A549 (cell line): Measurements from ENCODE around the gene TGFBR2. TPM values are rescaled to one million over a fixed set of nuclear protein-coding genes. Genes with fewer than 3 reads are reported as not detected.

Source experiments
- ATAC-seq, 2 experiments: fragments of 200-7000 bp in 1 of 2; fragments of >200 bp in 1 of 2; cut with Nextera tagmentation in 1 of 2; cut with Tn5 transposase in 1 of 2; 3 replicates each; pipeline versions ENCODE4 v1.8.0 to v1.9.1; 2018 to 2020; ENCODE audit warnings: mild to moderate bottlenecking in 1 of 2, moderate library complexity in 1 of 2
- CTCF ChIA-PET: fragments of 300-600 bp; sonication (Branson Sonifier 250); formaldehyde crosslinking; extraction: SDS; loops from one replicate; lab custom pipeline; 2021; ENCODE audit warnings: antibody characterized with exemption, inconsistent platforms; lab: Yijun Ruan, JAX
- POLR2A ChIA-PET: fragments of 350-600 bp; formaldehyde crosslinking; extraction: SDS; loops from one replicate; lab custom pipeline; 2021; ENCODE audit warnings: antibody characterized with exemption, inconsistent platforms; lab: Yijun Ruan, JAX
- DNase-seq, 2 experiments: peaks; one replicate each; pipeline versions ENCODE4 v3.0.0 to v3.0.0-alpha.2; 2011 to 2016; ENCODE audit warnings: low read depth in 1 of 2, low spot score in 1 of 2
- FAIRE-seq: peaks from 2 replicates; lab custom pipeline; 2011; peaks lifted over from hg19 to GRCh38; lab: Jason Lieb, UNC
- H3K27ac ChIP-seq, 2 experiments: fragments of >200 bp; sonication (Bioruptor Twin); formaldehyde crosslinking; 3 replicates each; pipeline ENCODE4 v1.5.1; 2016 to 2017
- H3K4me1 ChIP-seq: fragments of >200 bp; sonication (Bioruptor Twin); formaldehyde crosslinking; 3 replicates; pipeline ENCODE4 v1.6.1; 2016
- H3K4me2 ChIP-seq: fragments of >200 bp; sonication (Bioruptor Twin); formaldehyde crosslinking; 3 replicates; pipeline ENCODE4 v1.6.1; 2016
- H3K4me3 ChIP-seq: fragments of >200 bp; sonication (Bioruptor Twin); formaldehyde crosslinking; 3 replicates; pipeline ENCODE4 v1.5.1; 2016
- H3K9me3 ChIP-seq: fragments of >200 bp; sonication (Bioruptor Twin); formaldehyde crosslinking; 3 replicates; pipeline ENCODE4 v1.6.1; 2016
- CBX2 ChIP-seq: fragments of 200-600 bp; sonication (generic); IDR thresholded peaks from 2 replicates; pipeline ENCODE4 v1.6.1; 2016; ENCODE audit warnings: low read depth, mild to moderate bottlenecking, borderline replicate concordance
- CEBPB ChIP-seq, 2 experiments: fragments of >200 bp in 1 of 2; sonication (Bioruptor Twin) in 1 of 2; formaldehyde crosslinking in 1 of 2; IDR thresholded peaks; 2 replicates each; pipeline ENCODE4 v1.6.1; 2012 to 2016
- CHD4 ChIP-seq: fragments of 200-600 bp; sonication (generic); IDR thresholded peaks from 2 replicates; pipeline ENCODE4 v1.6.1; 2016; ENCODE audit warnings: antibody characterized with exemption, mild to moderate bottlenecking, borderline replicate concordance
- EHF ChIP-seq: fragments of 250-450 bp; sonication (Bioruptor Pico); IDR thresholded peaks from 2 replicates; pipeline ENCODE4 v1.5.0; 2020; ENCODE audit warnings: mild to moderate bottlenecking
- EHMT2 ChIP-seq: fragments of 200-600 bp; sonication (generic); IDR thresholded peaks from 2 replicates; pipeline ENCODE4 v1.6.1; 2016; ENCODE audit warnings: antibody characterized with exemption, low read depth, mild to moderate bottlenecking, moderate library complexity
- FOSB ChIP-seq: fragments of 250-450 bp; sonication (Bioruptor Pico); IDR thresholded peaks from 2 replicates; pipeline ENCODE4 v1.5.0; 2020; ENCODE audit warnings: mild to moderate bottlenecking, moderate library complexity
- GATA3 ChIP-seq: IDR thresholded peaks from 2 replicates; pipeline ENCODE4 v1.6.1; 2012; ENCODE audit warnings: borderline replicate concordance
- HDAC2 ChIP-seq: fragments of 200-600 bp; sonication (generic); IDR thresholded peaks from 2 replicates; pipeline ENCODE4 v1.6.1; 2016
- HEYL ChIP-seq: fragments of 250-450 bp; sonication (Bioruptor Pico); IDR thresholded peaks from 2 replicates; pipeline ENCODE4 v1.8.0; 2021; ENCODE audit warnings: mild to moderate bottlenecking, moderate library complexity
- HOXB5 ChIP-seq: fragments of 250-450 bp; sonication (Bioruptor Pico); IDR thresholded peaks from 2 replicates; pipeline ENCODE4 v1.5.0; 2020; ENCODE audit warnings: mild to moderate bottlenecking, moderate library complexity
- JUN ChIP-seq, 2 experiments: fragments of >200 bp; sonication (Bioruptor Twin); formaldehyde crosslinking; IDR thresholded peaks; 2 replicates in 1 of 2; 3 replicates in 1 of 2; pipeline ENCODE4 v1.6.1; 2016 to 2017
- NFE2L2 ChIP-seq: fragments of 150-350 bp; conservative IDR thresholded peaks from 2 replicates; pipeline ENCODE4 v1.6.1; 2014; ENCODE audit warnings: low read length
- NPAS2 ChIP-seq: fragments of 250-450 bp; sonication (Bioruptor Pico); IDR thresholded peaks from 2 replicates; pipeline ENCODE4 v1.8.0; 2022; ENCODE audit warnings: mild to moderate bottlenecking, moderate library complexity, borderline replicate concordance
- RCOR1 ChIP-seq: fragments of 150-350 bp; IDR thresholded peaks from 2 replicates; pipeline ENCODE4 v1.6.1; 2014; ENCODE audit warnings: antibody characterized with exemption, low read length, low read depth
- RFX5 ChIP-seq: fragments of 450-650 bp; IDR thresholded peaks from 2 replicates; pipeline ENCODE4 v1.7.1; 2014; ENCODE audit warnings: antibody characterized with exemption, mild to moderate bottlenecking, moderate library complexity
- RNF2 ChIP-seq: fragments of 200-600 bp; sonication (generic); IDR thresholded peaks from 2 replicates; pipeline ENCODE4 v1.6.1; 2016; ENCODE audit warnings: low read depth, mild to moderate bottlenecking, antibody characterized with exemption, moderate library complexity, borderline replicate concordance
- SREBF2 ChIP-seq: fragments of 450-650 bp; IDR thresholded peaks from 2 replicates; pipeline ENCODE4 v1.6.1; 2014; ENCODE audit warnings: mild to moderate bottlenecking, moderate library complexity
- ZC3H11A ChIP-seq: fragments of 450-650 bp; IDR thresholded peaks from 2 replicates; pipeline ENCODE4 v1.6.1; 2014; ENCODE audit warnings: antibody characterized with exemption, mild to moderate bottlenecking
- ZSCAN20 ChIP-seq: fragments of 250-450 bp; sonication (Bioruptor Pico); IDR thresholded peaks from 2 replicates; pipeline ENCODE4 v1.8.0; 2022; ENCODE audit warnings: mild to moderate bottlenecking, moderate library complexity
- WGBS: methylation state at CpG from one replicate; pipeline ENCODE4 v1.1.6; 2017; ENCODE audit errors: missing lambda C conversion rate; 5-methylcytosine and 5-hydroxymethylcytosine counted together
- polyA plus RNA-seq, 4 experiments: library from polyadenylated mRNA; depleted of rRNA in 3 of 4; stranded (reverse); fragments of >200 nt; fragmentation: RNase III in 1 of 4; extraction: RNeasy Plus Mini Kit Qiagen cat#74134 plus additional on column Dnase treatment in 1 of 4; gene quantifications; 2 replicates in 3 of 4; 3 replicates in 1 of 4; pipeline ENCODE4 v1.2.3, GENCODE V29; 2011 to 2017
- TF ChIP-seq, protein P1 (sequence below): fragments of 250-450 bp; sonication (Bioruptor Pico); IDR thresholded peaks from 2 replicates; pipeline ENCODE4 v1.5.0; 2020; ENCODE audit warnings: low read depth, mild to moderate bottlenecking, moderate library complexity
- TF ChIP-seq, protein P2 (sequence below): fragments of >200 bp; sonication (Bioruptor Twin); formaldehyde crosslinking; IDR thresholded peaks from 3 replicates; pipeline ENCODE4 v1.5.1; 2016
- TF ChIP-seq, protein P3 (sequence below): IDR thresholded peaks from 2 replicates; pipeline ENCODE4 v1.6.1; 2012
- TF ChIP-seq, protein P4 (sequence below): fragments of 450-650 bp; IDR thresholded peaks from 2 replicates; pipeline ENCODE4 v1.6.1; 2014; ENCODE audit warnings: antibody characterized with exemption
- TF ChIP-seq, protein P5 (sequence below): IDR thresholded peaks from 2 replicates; pipeline ENCODE4 v1.6.1; 2012; ENCODE audit warnings: low read depth, borderline replicate concordance

The TGFBR2 gene
- polyA plus RNA-seq, 2 of the 4 experiments (the other 2 are of a cell fraction), result 48.5 to 97.4 TPM

DNA sequence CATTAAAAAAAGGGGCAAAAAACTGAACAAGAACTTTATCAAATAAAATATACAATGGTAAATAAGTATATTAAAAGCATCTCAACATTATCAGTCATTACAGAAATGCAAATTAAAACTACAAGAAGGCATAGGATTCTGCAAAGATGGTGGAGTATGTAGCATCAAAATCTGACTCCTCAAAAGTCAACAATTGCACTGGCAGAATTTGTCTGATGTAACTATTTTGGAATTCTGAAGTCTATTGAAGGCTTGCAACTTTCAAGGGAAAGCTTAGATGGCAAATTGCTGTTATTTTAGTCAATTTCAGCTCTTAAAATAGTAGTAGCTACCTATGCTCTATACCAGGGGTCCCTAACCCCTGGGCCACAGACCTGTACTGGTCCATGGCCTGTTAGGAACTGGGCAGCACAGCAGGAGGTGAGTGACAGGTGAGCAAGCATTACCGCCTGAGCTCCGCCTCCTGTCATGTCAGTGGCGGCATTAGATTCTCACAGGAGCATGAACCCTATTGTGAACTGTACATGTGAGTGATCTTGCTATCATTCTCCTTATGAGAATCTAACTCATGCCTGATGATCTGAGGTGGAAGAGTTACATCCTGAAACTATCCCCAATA lies 107.6 kb downstream of the TGFBR2 start (continued):
- TF ChIP-seq CBX2 (no peak), RFX5 (no peak), EHMT2 (no peak), FOSB (CRISPR knock-in tag) (no peak)

DNA sequence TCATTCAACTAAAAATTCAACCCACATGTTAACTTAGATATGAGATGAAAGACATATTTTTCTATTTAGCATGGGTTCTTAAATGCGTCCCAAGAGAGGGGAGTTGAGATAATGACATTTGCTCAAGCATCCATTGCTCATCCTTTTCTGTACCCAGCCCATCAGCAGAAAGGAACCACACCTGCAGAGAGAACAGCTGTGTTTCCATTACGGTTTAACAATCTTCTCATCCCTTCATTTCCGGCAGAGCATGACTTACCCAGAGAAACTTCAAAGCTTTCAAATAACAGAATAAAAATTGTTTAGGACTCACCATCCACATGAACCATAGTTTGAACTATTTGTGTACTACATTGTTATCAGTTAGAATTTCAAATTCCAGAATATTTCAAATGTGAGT lies 113.1 kb downstream of the TGFBR2 start:
- ATAC-seq, result no peak
- CTCF ChIA-PET, result no interaction called here
- 92% methylated on average over 3 of the region's 3 CpGs for WGBS
- POLR2A ChIA-PET, result no interaction called here
- peak overlapping the region; percentile 76 to 85; a peak in 4 of 6 replicates for H3K27ac ChIP-seq
- peaks cover 16% of the 10 kb centered on the region; the same call in 2 of the 3 replicates for H3K9me3 ChIP-seq
- FAIRE-seq, result no peak
- no peak overlapping the region for H3K4me3 ChIP-seq
- TF ChIP-seq GATA3 (no peak), NFE2L2 (no peak), HOXB5 (CRISPR knock-in tag) (no peak), HEYL (CRISPR knock-in tag) (no peak), ZC3H11A (no peak), RNF2 (no peak), NPAS2 (no peak), HDAC2 (no peak), ZSCAN20 (no peak), RFX5 (no peak)
- TF ChIP-seq, protein P1, sequence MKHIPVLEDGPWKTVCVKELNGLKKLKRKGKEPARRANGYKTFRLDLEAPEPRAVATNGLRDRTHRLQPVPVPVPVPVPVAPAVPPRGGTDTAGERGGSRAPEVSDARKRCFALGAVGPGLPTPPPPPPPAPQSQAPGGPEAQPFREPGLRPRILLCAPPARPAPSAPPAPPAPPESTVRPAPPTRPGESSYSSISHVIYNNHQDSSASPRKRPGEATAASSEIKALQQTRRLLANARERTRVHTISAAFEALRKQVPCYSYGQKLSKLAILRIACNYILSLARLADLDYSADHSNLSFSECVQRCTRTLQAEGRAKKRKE (CRISPR knock-in tag), result no peak
- TF ChIP-seq, protein P2, sequence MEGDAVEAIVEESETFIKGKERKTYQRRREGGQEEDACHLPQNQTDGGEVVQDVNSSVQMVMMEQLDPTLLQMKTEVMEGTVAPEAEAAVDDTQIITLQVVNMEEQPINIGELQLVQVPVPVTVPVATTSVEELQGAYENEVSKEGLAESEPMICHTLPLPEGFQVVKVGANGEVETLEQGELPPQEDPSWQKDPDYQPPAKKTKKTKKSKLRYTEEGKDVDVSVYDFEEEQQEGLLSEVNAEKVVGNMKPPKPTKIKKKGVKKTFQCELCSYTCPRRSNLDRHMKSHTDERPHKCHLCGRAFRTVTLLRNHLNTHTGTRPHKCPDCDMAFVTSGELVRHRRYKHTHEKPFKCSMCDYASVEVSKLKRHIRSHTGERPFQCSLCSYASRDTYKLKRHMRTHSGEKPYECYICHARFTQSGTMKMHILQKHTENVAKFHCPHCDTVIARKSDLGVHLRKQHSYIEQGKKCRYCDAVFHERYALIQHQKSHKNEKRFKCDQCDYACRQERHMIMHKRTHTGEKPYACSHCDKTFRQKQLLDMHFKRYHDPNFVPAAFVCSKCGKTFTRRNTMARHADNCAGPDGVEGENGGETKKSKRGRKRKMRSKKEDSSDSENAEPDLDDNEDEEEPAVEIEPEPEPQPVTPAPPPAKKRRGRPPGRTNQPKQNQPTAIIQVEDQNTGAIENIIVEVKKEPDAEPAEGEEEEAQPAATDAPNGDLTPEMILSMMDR, result no peak
- no peak for DNase-seq
- peaks cover 20% of the 10 kb centered on the region for H3K4me1 ChIP-seq
- no peak overlapping the region for H3K4me2 ChIP-seq

DNA sequence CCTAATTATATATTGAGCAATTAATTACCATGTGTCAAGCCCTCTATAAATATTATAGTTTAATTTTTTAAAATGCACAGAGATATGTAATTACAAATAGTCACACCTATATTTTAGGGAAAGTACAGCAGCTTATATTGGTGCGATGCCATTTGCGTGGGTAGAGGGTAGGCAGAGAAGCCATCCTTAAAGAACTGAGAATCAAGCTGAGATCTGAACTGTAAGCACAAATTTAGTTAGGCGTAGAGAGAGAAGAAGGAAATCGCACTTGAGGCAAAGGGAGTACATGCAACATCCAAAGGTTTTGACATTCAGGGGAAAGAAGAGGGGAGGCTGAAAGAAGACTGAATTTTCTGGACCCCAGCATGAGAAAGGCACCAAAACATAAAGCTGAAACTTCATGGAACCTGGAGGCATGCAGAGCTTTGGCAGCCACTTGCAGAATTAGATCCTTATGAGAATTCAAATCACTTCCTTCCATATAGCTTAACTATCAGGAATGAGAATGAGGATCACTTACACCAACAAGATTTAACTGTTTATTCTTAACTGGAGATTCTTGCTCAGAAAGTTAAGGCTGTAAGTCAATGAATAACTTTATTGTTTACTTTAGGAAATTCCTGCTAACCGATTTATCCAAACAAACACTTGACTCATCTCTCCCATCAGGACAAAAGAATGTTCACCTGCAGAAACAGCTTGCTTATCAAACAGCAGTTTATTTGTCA lies 114.3 kb downstream of the TGFBR2 start:
- ATAC-seq (peak; percentile 93 to 95), DNase-seq (peak; percentile 92), FAIRE-seq (peak; percentile 98)
- H3K4me2 ChIP-seq, result peak overlapping the region; percentile 89
- H3K9me3 ChIP-seq, result peaks cover 16% of the 10 kb centered on the region; the same call in 2 of the 3 replicates
- peak overlapping the region; percentile 76 to 85 for H3K27ac ChIP-seq
- no peak overlapping the region for H3K4me3 ChIP-seq
- ChIA-PET CTCF (interaction anchor here (1.0 to 1.1 kb wide), 2 partner anchors 26 to 28 kb away, joined by 3 read pairs; no protein-coding TSS in a partner anchor), POLR2A (interaction anchor here (1.0 kb wide), 1 partner anchor 32 kb away, joined by 5 read pairs; no protein-coding TSS in a partner anchor)
- WGBS, result 27% methylated on average over 5 of the region's 5 CpGs
- peaks cover 20% of the 10 kb centered on the region for H3K4me1 ChIP-seq
- peak; percentile 62 to 89; a peak in 3 of 4 replicates for TF ChIP-seq CEBPB (IDR thresholded peaks at IDR 0.05)
- TF ChIP-seq, protein P3, sequence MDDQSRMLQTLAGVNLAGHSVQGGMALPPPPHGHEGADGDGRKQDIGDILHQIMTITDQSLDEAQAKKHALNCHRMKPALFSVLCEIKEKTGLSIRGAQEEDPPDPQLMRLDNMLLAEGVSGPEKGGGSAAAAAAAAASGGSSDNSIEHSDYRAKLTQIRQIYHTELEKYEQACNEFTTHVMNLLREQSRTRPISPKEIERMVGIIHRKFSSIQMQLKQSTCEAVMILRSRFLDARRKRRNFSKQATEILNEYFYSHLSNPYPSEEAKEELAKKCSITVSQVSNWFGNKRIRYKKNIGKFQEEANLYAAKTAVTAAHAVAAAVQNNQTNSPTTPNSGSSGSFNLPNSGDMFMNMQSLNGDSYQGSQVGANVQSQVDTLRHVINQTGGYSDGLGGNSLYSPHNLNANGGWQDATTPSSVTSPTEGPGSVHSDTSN, result peak; percentile 81
- no peak for TF ChIP-seq RCOR1
- TF ChIP-seq, protein P4, sequence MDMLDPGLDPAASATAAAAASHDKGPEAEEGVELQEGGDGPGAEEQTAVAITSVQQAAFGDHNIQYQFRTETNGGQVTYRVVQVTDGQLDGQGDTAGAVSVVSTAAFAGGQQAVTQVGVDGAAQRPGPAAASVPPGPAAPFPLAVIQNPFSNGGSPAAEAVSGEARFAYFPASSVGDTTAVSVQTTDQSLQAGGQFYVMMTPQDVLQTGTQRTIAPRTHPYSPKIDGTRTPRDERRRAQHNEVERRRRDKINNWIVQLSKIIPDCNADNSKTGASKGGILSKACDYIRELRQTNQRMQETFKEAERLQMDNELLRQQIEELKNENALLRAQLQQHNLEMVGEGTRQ, result no peak
- no peak for TF ChIP-seq NPAS2
- TF ChIP-seq HOXB5 (CRISPR knock-in tag), result no peak
- TF ChIP-seq JUN (IDR thresholded peaks at IDR 0.05), result peak; percentile 93 to 98
- no peak for TF ChIP-seq SREBF2
- no peak for TF ChIP-seq ZC3H11A
- no peak for TF ChIP-seq HDAC2
- TF ChIP-seq CHD4, result no peak
- TF ChIP-seq FOSB (CRISPR knock-in tag), result no peak
- TF ChIP-seq, protein P5, sequence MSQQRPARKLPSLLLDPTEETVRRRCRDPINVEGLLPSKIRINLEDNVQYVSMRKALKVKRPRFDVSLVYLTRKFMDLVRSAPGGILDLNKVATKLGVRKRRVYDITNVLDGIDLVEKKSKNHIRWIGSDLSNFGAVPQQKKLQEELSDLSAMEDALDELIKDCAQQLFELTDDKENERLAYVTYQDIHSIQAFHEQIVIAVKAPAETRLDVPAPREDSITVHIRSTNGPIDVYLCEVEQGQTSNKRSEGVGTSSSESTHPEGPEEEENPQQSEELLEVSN, result no peak
- TF ChIP-seq RNF2, result no peak
- no peak for TF ChIP-seq EHF
- TF ChIP-seq, protein P1 (CRISPR knock-in tag), result no peak
- TF ChIP-seq, protein P2, result no peak
